T-helper 2 cell treated with Interferon-gamma antibody and Interleukin-4, amounts not matched to agents 100 ng/mL and 5 ng/mL, for 36 hours (primary cell): ENCODE data around the gene RPS24. TPM values are rescaled to one million over a fixed set of nuclear protein-coding genes. Genes with fewer than 3 reads are reported as not detected.

Experiments used
- intact Hi-C: fragments of 100-400 bp; cut with micrococcal nuclease; formaldehyde crosslinking; loops from one replicate; pipeline ENCODE4 v1.15.1; 2023
- total RNA-seq: library from RNA; stranded (reverse); gene quantifications from 2 replicates; pipeline ENCODE4 v1.2.3, GENCODE V29; 2022

Gene RPS24
- total RNA-seq, 1 donor from 2014 or later, result 1,478 TPM

GRCh38 chr10:78025685-78026364 lies 7.8 kb upstream of the RPS24 start:
- intact Hi-C loops, result loop anchor here (5.0 to 10.0 kb wide), 2 partner anchors 99 to 311 kb away; partner anchors contain the start of gene DLG5

- intact Hi-C loops, result loop anchor here (1.0 to 10.0 kb wide), 4 partner anchors 101 to 314 kb away; partner anchors contain the start of gene DLG5
Observed at GRCh38 chr10:78028438-78029268, 5.0 kb upstream of the RPS24 start.

GRCh38 chr10:78029269-78030226 lies 4.1 kb upstream of the RPS24 start, which contains the start of gene POLR3A:
POLR3A (minus strand) TSS chr10:78029515; CDS start chr10:78029407, 108 bp downstream.
- intact Hi-C loops, result loop anchor here (1.0 to 10.0 kb wide), 8 partner anchors 102 to 1418 kb away; partner anchors contain the start of genes DLG5, PPIF and ZCCHC24

GRCh38 chr10:78033387-78033636 lies 351 bp upstream of the RPS24 start:
- intact Hi-C loops, result loop anchor here (1.0 to 10.0 kb wide), 6 partner anchors 270 to 1414 kb away; partner anchors contain the start of genes PPIF, ZCCHC24 and ZMIZ1

- intact Hi-C loops, result loop anchor here (10.0 kb wide), 1 partner anchor 1310 kb away; the partner anchor contains the start of gene PPIF
Observed at GRCh38 chr10:78035025-78035424, 1.4 kb downstream of the RPS24 start.

GRCh38 chr10:78035437-78035836 lies 1.8 kb downstream of the RPS24 start:
- intact Hi-C loops, result loop anchor here (10.0 kb wide), 1 partner anchor 1309 kb away; the partner anchor contains the start of gene PPIF

- intact Hi-C loops, result loop anchor here (10.0 kb wide), 1 partner anchor 1309 kb away; the partner anchor contains the start of gene PPIF
Observed at GRCh38 chr10:78035933-78036583, 2.4 kb downstream of the RPS24 start.

- intact Hi-C loops, result loop anchor here (10.0 kb wide), 1 partner anchor 1307 kb away; the partner anchor contains the start of gene PPIF
Observed at GRCh38 chr10:78038105-78038504, 4.4 kb downstream of the RPS24 start.

- intact Hi-C loops, result loop anchor here (10.0 kb wide), 1 partner anchor 1306 kb away; the partner anchor contains the start of gene PPIF
Observed at GRCh38 chr10:78038791-78039547, 5.3 kb downstream of the RPS24 start.

GRCh38 chr10:78039743-78040142 lies 6.1 kb downstream of the RPS24 start:
- intact Hi-C loops, result loop anchor here (10.0 kb wide), 2 partner anchors 115 to 1305 kb away; partner anchors contain the start of gene PPIF

- intact Hi-C loops, result loop anchor here (10.0 kb wide), 1 partner anchor 113 kb away; no protein-coding TSS in a partner anchor
Observed at GRCh38 chr10:78041170-78042057, 7.8 kb downstream of the RPS24 start.

GRCh38 chr10:78042058-78042751 lies 8.5 kb downstream of the RPS24 start:
- intact Hi-C loops, result loop anchor here (10.0 kb wide), 1 partner anchor 113 kb away; no protein-coding TSS in a partner anchor

GRCh38 chr10:78042752-78043104 lies 9.1 kb downstream of the RPS24 start:
- intact Hi-C loops, result loop anchor here (10.0 kb wide), 1 partner anchor 112 kb away; no protein-coding TSS in a partner anchor

- intact Hi-C loops, result loop anchor here (10.0 kb wide), 1 partner anchor 111 kb away; no protein-coding TSS in a partner anchor
Observed at GRCh38 chr10:78044179-78044578, 10.5 kb downstream of the RPS24 start.

GRCh38 chr10:78044699-78045098 lies 11.0 kb downstream of the RPS24 start:
- intact Hi-C loops, result loop anchor here (5.0 to 10.0 kb wide), 3 partner anchors 110 to 1023 kb away; partner anchors contain the start of gene ZMIZ1

GRCh38 chr10:78045237-78045636 lies 11.6 kb downstream of the RPS24 start:
- intact Hi-C loops, result loop anchor here (5.0 to 10.0 kb wide), 3 partner anchors 110 to 1022 kb away; partner anchors contain the start of gene ZMIZ1

- intact Hi-C loops, result loop anchor here (5.0 to 10.0 kb wide), 3 partner anchors 109 to 1021 kb away; partner anchors contain the start of gene ZMIZ1
Observed at GRCh38 chr10:78045856-78046255, 12.2 kb downstream of the RPS24 start.
